Smooth muscle cell (in vitro differentiated cells): ENCODE data around the gene KDM8. TPM values are rescaled to one million over a fixed set of nuclear protein-coding genes. Genes with fewer than 3 reads are reported as not detected.

Experiments
- DNase-seq: peaks from one replicate; lab custom pipeline; 2025; ENCODE audit not compliant: unreplicated experiment; lab: John Stamatoyannopoulos, UW
- H2AFZ ChIP-seq: fragments of 200-600 bp; sonication (generic); 2 replicates; pipeline ENCODE4 v1.6.0; 2016; ENCODE audit warnings: antibody characterized with exemption, low read depth, mild to moderate bottlenecking
- H3F3A ChIP-seq: fragments of 200-600 bp; sonication (generic); 2 replicates; pipeline ENCODE4 v1.6.0; 2017; ENCODE audit warnings: antibody characterized with exemption, low read depth
- H3K27ac ChIP-seq: fragments of 200-600 bp; sonication (generic); 2 replicates; pipeline ENCODE4 v1.5.1; 2016; ENCODE audit warnings: low read depth, mild to moderate bottlenecking
- H3K27me3 ChIP-seq: fragments of 200-600 bp; sonication (generic); 2 replicates; pipeline ENCODE4 v1.6.1; 2016; ENCODE audit warnings: low read depth, mild to moderate bottlenecking
- H3K36me3 ChIP-seq: fragments of 200-600 bp; sonication (generic); 2 replicates; pipeline ENCODE4 v1.5.1; 2016; ENCODE audit warnings: low read depth
- H3K4me1 ChIP-seq: fragments of 200-600 bp; sonication (generic); 2 replicates; pipeline ENCODE4 v1.5.1; 2016; ENCODE audit warnings: low read depth
- H3K4me2 ChIP-seq: fragments of 200-600 bp; sonication (generic); 2 replicates; pipeline ENCODE4 v1.6.0; 2016; ENCODE audit warnings: mild to moderate bottlenecking
- H3K4me3 ChIP-seq: fragments of 200-600 bp; sonication (generic); 2 replicates; pipeline ENCODE4 v1.5.1; 2016; ENCODE audit warnings: mild to moderate bottlenecking
- H3K79me2 ChIP-seq: fragments of 200-600 bp; sonication (generic); 2 replicates; pipeline ENCODE4 v1.6.0; 2016; ENCODE audit warnings: low read depth, mild to moderate bottlenecking
- H3K9ac ChIP-seq: fragments of 200-600 bp; sonication (generic); 2 replicates; pipeline ENCODE4 v1.6.0; 2016; ENCODE audit warnings: low read depth
- H3K9me3 ChIP-seq: fragments of 200-600 bp; sonication (generic); replicated peaks from 2 replicates; pipeline ENCODE4 v1.5.1; 2016; ENCODE audit warnings: low read depth
- H4K20me1 ChIP-seq: fragments of 200-600 bp; sonication (generic); 2 replicates; pipeline ENCODE4 v1.6.0; 2016; ENCODE audit warnings: low read depth
- CTCF ChIP-seq: fragments of 200-600 bp; sonication (generic); IDR thresholded peaks from 2 replicates; pipeline ENCODE4 v1.5.1; 2017; ENCODE audit warnings: borderline replicate concordance, mild to moderate bottlenecking, antibody characterized with exemption; ENCODE audit not compliant: insufficient read depth, poor library complexity, severe bottlenecking
- WGBS: methylation state at CpG from one replicate; pipeline ENCODE4 v1.1.7; 2016; ENCODE audit warnings: low lambda C conversion rate; 5-methylcytosine and 5-hydroxymethylcytosine counted together
- polyA plus RNA-seq: library from polyadenylated mRNA; unstranded; fragments of >200 nt; fragmentation: Nextera tagmentation; extraction: Ambion mirVana; gene quantifications from 2 replicates; pipeline ENCODE4 v1.2.1, GENCODE V29; 2016
- total RNA-seq: library from RNA; depleted of rRNA; stranded (reverse); fragments of >200 nt; gene quantifications from 2 replicates; pipeline ENCODE4 v1.2.3, GENCODE V29; 2014

The KDM8 gene
- total and polyA plus RNA-seq, 2 experiments from 2014 or later: 0.81 to 3.5 TPM

GRCh38 chr16:27220120-27220519 lies 16.8 kb downstream of the KDM8 start:
- H3K9ac ChIP-seq: no peak overlapping the region
- H4K20me1 ChIP-seq: no peaks in the 10 kb centered on the region
- no peaks in the 10 kb centered on the region for H3K36me3 ChIP-seq
- H3K4me3 ChIP-seq: no peak overlapping the region
- no peak overlapping the region for H3K27ac ChIP-seq
- H2AFZ ChIP-seq: no peak overlapping the region
- H3K27me3 ChIP-seq: no peaks in the 10 kb centered on the region
- no peak for TF ChIP-seq CTCF
- H3K4me1 ChIP-seq: no peaks in the 10 kb centered on the region
- WGBS: 96% methylated on average over 9 of the region's 9 CpGs
- no peaks in the 10 kb centered on the region for H3K79me2 ChIP-seq
- H3F3A ChIP-seq: no peaks in the 10 kb centered on the region
- no peak overlapping the region for H3K4me2 ChIP-seq
- no peak for DNase-seq
- H3K9me3 ChIP-seq: no peaks in the 10 kb centered on the region

GRCh38 chr16:27220527-27220926 lies 17.2 kb downstream of the KDM8 start:
- Histone ChIP-seq H3K27ac (no peak overlapping the region), H3K36me3 (no peaks in the 10 kb centered on the region), H3K9ac (no peak overlapping the region), H3K4me3 (no peak overlapping the region), H3K4me1 (no peaks in the 10 kb centered on the region), H3K4me2 (no peak overlapping the region), H4K20me1 (no peaks in the 10 kb centered on the region), H3F3A (no peaks in the 10 kb centered on the region), H2AFZ (no peak overlapping the region), H3K27me3 (no peaks in the 10 kb centered on the region), H3K9me3 (no peaks in the 10 kb centered on the region), H3K79me2 (no peaks in the 10 kb centered on the region)
- 95% methylated on average over 8 of the region's 8 CpGs for WGBS
- DNase-seq: no peak
- no peak for TF ChIP-seq CTCF

- H3K79me2 ChIP-seq: no peaks in the 10 kb centered on the region
- WGBS: 98% methylated on average over 16 of the region's 16 CpGs
- H3F3A ChIP-seq: no peaks in the 10 kb centered on the region
- H3K9me3 ChIP-seq: no peaks in the 10 kb centered on the region
- no peaks in the 10 kb centered on the region for H4K20me1 ChIP-seq
- DNase-seq: no peak
- no peaks in the 10 kb centered on the region for H3K4me1 ChIP-seq
- no peaks in the 10 kb centered on the region for H3K36me3 ChIP-seq
- H3K4me2 ChIP-seq: no peak overlapping the region
- no peak overlapping the region for H3K27ac ChIP-seq
- H3K9ac ChIP-seq: no peak overlapping the region
- H3K27me3 ChIP-seq: no peaks in the 10 kb centered on the region
- no peak overlapping the region for H2AFZ ChIP-seq
- H3K4me3 ChIP-seq: no peak overlapping the region
- no peak for TF ChIP-seq CTCF
These were observed 17.7 kb downstream of the KDM8 start for GRCh38 chr16:27220991-27221390.

- no peak for TF ChIP-seq CTCF
- Histone ChIP-seq H3K9ac (peak overlapping the region; percentile 34), H3F3A (no peaks in the 10 kb centered on the region), H3K4me1 (no peaks in the 10 kb centered on the region), H3K4me3 (no peak overlapping the region), H4K20me1 (no peaks in the 10 kb centered on the region), H3K36me3 (no peaks in the 10 kb centered on the region), H3K27me3 (no peaks in the 10 kb centered on the region), H3K9me3 (no peaks in the 10 kb centered on the region), H3K79me2 (no peaks in the 10 kb centered on the region), H3K4me2 (peak overlapping the region; percentile 51), H3K27ac (peak overlapping the region; percentile 49), H2AFZ (no peak overlapping the region)
- WGBS: 54% methylated on average over 8 of the region's 8 CpGs
- DNase-seq: no peak
These were observed 18.4 kb downstream of the KDM8 start for GRCh38 chr16:27221576-27222248.
